Fibroblast of lung (primary cell): Measurements from ENCODE around the gene HLA-DOA.

ENCODE experiments used
- EZH2 ChIP-seq: IDR thresholded peaks from 2 replicates; pipeline ENCODE4 v1.5.1; 2012; ENCODE audit warnings: low read length, control low read depth, mild to moderate bottlenecking; ENCODE audit errors: missing control alignments
- TF ChIP-seq, protein P1 (sequence below), 2 donors: IDR thresholded peaks in 1 of 2; conservative IDR thresholded peaks in 1 of 2; 1 replicate in 1 of 2; 2 replicates in 1 of 2; pipeline ENCODE4 v1.5.1; 2011 to 2012; ENCODE audit warnings: low read length in 2 of 2, control low read depth in 1 of 2, inconsistent platforms in 1 of 2, low read depth in 1 of 2, mild to moderate bottlenecking in 1 of 2

DNA sequence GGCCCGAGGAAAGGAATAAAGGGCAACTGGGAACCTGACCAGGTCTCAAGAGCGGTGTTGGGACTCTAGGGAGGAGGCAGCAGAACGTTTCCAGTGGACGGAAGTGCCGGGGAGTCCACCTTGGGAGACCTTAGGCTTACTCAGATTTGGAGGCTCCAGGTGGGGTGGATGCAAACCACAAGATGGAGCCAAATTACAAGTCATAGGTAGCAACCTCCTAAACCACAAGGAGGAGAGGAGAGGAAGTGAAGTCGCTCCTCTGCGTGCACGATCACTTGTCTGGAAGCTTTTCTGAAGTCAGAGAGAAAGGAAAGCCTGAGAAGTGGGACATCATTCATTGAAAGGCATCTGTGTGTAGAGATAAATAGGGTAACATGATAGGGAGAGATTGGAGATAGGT lies 9.3 kb downstream of the HLA-DOA start:
- TF ChIP-seq, protein P1, sequence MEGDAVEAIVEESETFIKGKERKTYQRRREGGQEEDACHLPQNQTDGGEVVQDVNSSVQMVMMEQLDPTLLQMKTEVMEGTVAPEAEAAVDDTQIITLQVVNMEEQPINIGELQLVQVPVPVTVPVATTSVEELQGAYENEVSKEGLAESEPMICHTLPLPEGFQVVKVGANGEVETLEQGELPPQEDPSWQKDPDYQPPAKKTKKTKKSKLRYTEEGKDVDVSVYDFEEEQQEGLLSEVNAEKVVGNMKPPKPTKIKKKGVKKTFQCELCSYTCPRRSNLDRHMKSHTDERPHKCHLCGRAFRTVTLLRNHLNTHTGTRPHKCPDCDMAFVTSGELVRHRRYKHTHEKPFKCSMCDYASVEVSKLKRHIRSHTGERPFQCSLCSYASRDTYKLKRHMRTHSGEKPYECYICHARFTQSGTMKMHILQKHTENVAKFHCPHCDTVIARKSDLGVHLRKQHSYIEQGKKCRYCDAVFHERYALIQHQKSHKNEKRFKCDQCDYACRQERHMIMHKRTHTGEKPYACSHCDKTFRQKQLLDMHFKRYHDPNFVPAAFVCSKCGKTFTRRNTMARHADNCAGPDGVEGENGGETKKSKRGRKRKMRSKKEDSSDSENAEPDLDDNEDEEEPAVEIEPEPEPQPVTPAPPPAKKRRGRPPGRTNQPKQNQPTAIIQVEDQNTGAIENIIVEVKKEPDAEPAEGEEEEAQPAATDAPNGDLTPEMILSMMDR (conservative IDR thresholded peaks at IDR 0.05 in 1 of 2, IDR thresholded peaks at IDR 0.05 in 1 of 2; ENCODE audit: low read depth in 1 of 2, low read length in 2 of 2), result no peak
- no peak for TF ChIP-seq EZH2
